ENCODE measurements around the gene CDHR2. TPM values are rescaled to one million over a fixed set of nuclear protein-coding genes. Genes with fewer than 3 reads are reported as not detected.

Gene CDHR2
- total RNA-seq, 4 donors from 2014 or later = not detected

GRCh38 chr5:176513788-176514187 is 35.4 kb upstream of the CDHR2 start:
- peaks cover 0 to 11% (median 4%) of the 10 kb centered on the region in 3 donors for H3K36me3 ChIP-seq
- WGBS, 2 donors = 76 to 84% methylated on average over 12 of the region's 12 CpGs
- H3K27me3 ChIP-seq = no peaks in the 10 kb centered on the region
- H3K9me3 ChIP-seq = no peaks in the 10 kb centered on the region
- no peak overlapping the region for H3K4me3 ChIP-seq
- TF ChIP-seq EP300 (IDR thresholded peaks at IDR 0.05) (no peak), POLR2A (IDR thresholded peaks at IDR 0.05) (no peak)
- TF ChIP-seq, protein P1, sequence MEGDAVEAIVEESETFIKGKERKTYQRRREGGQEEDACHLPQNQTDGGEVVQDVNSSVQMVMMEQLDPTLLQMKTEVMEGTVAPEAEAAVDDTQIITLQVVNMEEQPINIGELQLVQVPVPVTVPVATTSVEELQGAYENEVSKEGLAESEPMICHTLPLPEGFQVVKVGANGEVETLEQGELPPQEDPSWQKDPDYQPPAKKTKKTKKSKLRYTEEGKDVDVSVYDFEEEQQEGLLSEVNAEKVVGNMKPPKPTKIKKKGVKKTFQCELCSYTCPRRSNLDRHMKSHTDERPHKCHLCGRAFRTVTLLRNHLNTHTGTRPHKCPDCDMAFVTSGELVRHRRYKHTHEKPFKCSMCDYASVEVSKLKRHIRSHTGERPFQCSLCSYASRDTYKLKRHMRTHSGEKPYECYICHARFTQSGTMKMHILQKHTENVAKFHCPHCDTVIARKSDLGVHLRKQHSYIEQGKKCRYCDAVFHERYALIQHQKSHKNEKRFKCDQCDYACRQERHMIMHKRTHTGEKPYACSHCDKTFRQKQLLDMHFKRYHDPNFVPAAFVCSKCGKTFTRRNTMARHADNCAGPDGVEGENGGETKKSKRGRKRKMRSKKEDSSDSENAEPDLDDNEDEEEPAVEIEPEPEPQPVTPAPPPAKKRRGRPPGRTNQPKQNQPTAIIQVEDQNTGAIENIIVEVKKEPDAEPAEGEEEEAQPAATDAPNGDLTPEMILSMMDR (IDR thresholded peaks at IDR 0.05) = no peak
- H3K4me1 ChIP-seq = no peaks in the 10 kb centered on the region
- DNase-seq (ENCODE audit: low spot score in 2 of 2) = no peak
- H3K27ac ChIP-seq = no peak overlapping the region

GRCh38 chr5:176514244-176514950 is 34.7 kb upstream of the CDHR2 start:
- H3K27ac ChIP-seq = no peak overlapping the region
- no peak for TF ChIP-seq EP300 (IDR thresholded peaks at IDR 0.05)
- TF ChIP-seq, protein P1 (IDR thresholded peaks at IDR 0.05) = no peak
- no peak for TF ChIP-seq POLR2A (IDR thresholded peaks at IDR 0.05)
- H3K4me3 ChIP-seq = no peak overlapping the region
- H3K27me3 ChIP-seq = no peaks in the 10 kb centered on the region
- DNase-seq (ENCODE audit: low spot score in 2 of 2) = no peak
- WGBS, 2 donors = 69 to 70% methylated on average over 11 of the region's 11 CpGs
- H3K36me3 ChIP-seq = peaks cover 0 to 5% (median 2%) of the 10 kb centered on the region in 3 donors
- no peaks in the 10 kb centered on the region for H3K9me3 ChIP-seq
- no peaks in the 10 kb centered on the region for H3K4me1 ChIP-seq

- WGBS, 2 donors = 73 to 77% methylated on average over 4 of the region's 4 CpGs
- Histone ChIP-seq H3K27me3 (no peaks in the 10 kb centered on the region), H3K9me3 (no peaks in the 10 kb centered on the region), H3K4me1 (no peaks in the 10 kb centered on the region), H3K36me3 (no peaks in the 10 kb centered on the region), H3K27ac (no peak overlapping the region), H3K4me3 (no peak overlapping the region)
- DNase-seq (ENCODE audit: low spot score in 2 of 2) = no peak
- TF ChIP-seq EP300 (IDR thresholded peaks at IDR 0.05) (no peak), POLR2A (IDR thresholded peaks at IDR 0.05) (no peak)
- TF ChIP-seq, protein P1 (IDR thresholded peaks at IDR 0.05) = no peak
Measured at GRCh38 chr5:176515396-176515795, 33.7 kb upstream of the CDHR2 start.

- TF ChIP-seq, protein P1 (IDR thresholded peaks at IDR 0.05) = no peak
- TF ChIP-seq POLR2A (IDR thresholded peaks at IDR 0.05) (no peak), EP300 (IDR thresholded peaks at IDR 0.05) (no peak)
- no peaks in the 10 kb centered on the region for H3K9me3 ChIP-seq
- no peaks in the 10 kb centered on the region for H3K4me1 ChIP-seq
- no peaks in the 10 kb centered on the region for H3K27me3 ChIP-seq
- H3K36me3 ChIP-seq = no peaks in the 10 kb centered on the region
- H3K27ac ChIP-seq = no peak overlapping the region
- H3K4me3 ChIP-seq = no peak overlapping the region
- WGBS, 2 donors = 68 to 77% methylated on average over 7 of the region's 7 CpGs
- no peak for DNase-seq (ENCODE audit: low spot score in 2 of 2)
Measured at GRCh38 chr5:176517053-176517661, 32.0 kb upstream of the CDHR2 start.

Data from tibial nerve (tissue), 4 donors.